22Rv1 (cell line): ENCODE data around the gene DYNLT3.

ENCODE experiments used
- H3K27ac ChIP-seq: fragments of 450-650 bp; 2 replicates; pipeline ENCODE4 v1.5.1; 2017
- CTCF ChIP-seq: fragments of 450-650 bp; IDR thresholded peaks from 2 replicates; pipeline ENCODE4 v1.5.1; 2017; ENCODE audit warnings: mild to moderate bottlenecking
- ZFX ChIP-seq: fragments of 450-650 bp; IDR thresholded peaks from 2 replicates; pipeline ENCODE4 v1.6.1; 2017; ENCODE audit warnings: antibody characterized with exemption, borderline replicate concordance

DYNLT3 gene

GRCh38 chrX:37879692-37880091 lies 32.3 kb upstream of the DYNLT3 start:
- TF ChIP-seq ZFX: no peak
- no peak for TF ChIP-seq CTCF
- no peak overlapping the region for H3K27ac ChIP-seq

- TF ChIP-seq ZFX (no peak), CTCF (no peak)
- no peak overlapping the region for H3K27ac ChIP-seq
Observed at GRCh38 chrX:37876716-37877115, 29.3 kb upstream of the DYNLT3 start.

- TF ChIP-seq ZFX (no peak), CTCF (no peak)
- H3K27ac ChIP-seq: no peak overlapping the region
Observed at GRCh38 chrX:37875675-37876074, 28.3 kb upstream of the DYNLT3 start.

- H3K27ac ChIP-seq: no peak overlapping the region
- TF ChIP-seq CTCF (no peak), ZFX (no peak)
Observed at GRCh38 chrX:37873220-37873619, 25.8 kb upstream of the DYNLT3 start.

GRCh38 chrX:37872303-37872655 lies 24.9 kb upstream of the DYNLT3 start:
- no peak for TF ChIP-seq ZFX
- no peak for TF ChIP-seq CTCF
- H3K27ac ChIP-seq: no peak overlapping the region

GRCh38 chrX:37871626-37872302 lies 24.4 kb upstream of the DYNLT3 start:
- TF ChIP-seq ZFX: no peak
- TF ChIP-seq CTCF: no peak
- H3K27ac ChIP-seq: no peak overlapping the region

- no peak overlapping the region for H3K27ac ChIP-seq
- TF ChIP-seq CTCF: no peak
Observed at GRCh38 chrX:37867536-37868153, 20.3 kb upstream of the DYNLT3 start.
